Bronchial epithelial cell (primary cell): ENCODE data around the gene KRT7. TPM values are rescaled to one million over a fixed set of nuclear protein-coding genes. Genes with fewer than 3 reads are reported as not detected.

Experiments used
- DNase-seq: peaks from one replicate; pipeline ENCODE4 v3.0.0-alpha.2; 2010; ENCODE audit warnings: low read depth
- FAIRE-seq: peaks from 2 replicates; lab custom pipeline; 2011; peaks lifted over from hg19 to GRCh38; lab: Jason Lieb, UNC
- H3K27me3 ChIP-seq: 2 replicates; pipeline ENCODE4 v1.5.1; 2011; ENCODE audit warnings: low read length; ENCODE audit not compliant: control insufficient read depth, insufficient read depth
- H3K36me3 ChIP-seq: 2 replicates; pipeline ENCODE4 v1.5.1; 2011; ENCODE audit warnings: low read length; ENCODE audit not compliant: control insufficient read depth, insufficient read depth
- H3K4me3 ChIP-seq: 2 replicates; pipeline ENCODE4 v1.5.1; 2011; ENCODE audit warnings: mild to moderate bottlenecking, low read depth, low read length, control low read depth
- CTCF ChIP-seq: IDR thresholded peaks from 2 replicates; pipeline ENCODE4 v1.5.1; 2011; ENCODE audit warnings: mild to moderate bottlenecking, moderate library complexity, low read length, control low read depth, inconsistent platforms; ENCODE audit not compliant: insufficient read depth, severe bottlenecking
- total RNA-seq: library from RNA; depleted of rRNA; stranded (reverse); fragments of >200 nt; gene quantifications from 2 replicates; pipeline ENCODE4 v1.2.1, GENCODE V29; 2014

Gene KRT7
- total RNA-seq, 1 donor from 2014 or later, result 895 TPM

GRCh38 chr12:52267266-52267665 is 34.2 kb downstream of the KRT7 start:
- H3K36me3 ChIP-seq, result no peaks in the 10 kb centered on the region
- no peak for DNase-seq
- H3K27me3 ChIP-seq, result no peaks in the 10 kb centered on the region
- no peak for TF ChIP-seq CTCF
- FAIRE-seq, result no peak
- no peak overlapping the region for H3K4me3 ChIP-seq

- H3K4me3 ChIP-seq, result no peak overlapping the region
- FAIRE-seq, result no peak
- DNase-seq, result no peak
- H3K27me3 ChIP-seq, result no peaks in the 10 kb centered on the region
- no peaks in the 10 kb centered on the region for H3K36me3 ChIP-seq
- TF ChIP-seq CTCF, result no peak
Observed at GRCh38 chr12:52267699-52268098, 34.7 kb downstream of the KRT7 start.

GRCh38 chr12:52268212-52268611 is 35.2 kb downstream of the KRT7 start:
- DNase-seq, result no peak
- no peaks in the 10 kb centered on the region for H3K27me3 ChIP-seq
- no peak for FAIRE-seq
- H3K36me3 ChIP-seq, result no peaks in the 10 kb centered on the region
- H3K4me3 ChIP-seq, result no peak overlapping the region
- TF ChIP-seq CTCF, result no peak

- FAIRE-seq (no peak), DNase-seq (no peak)
- no peak overlapping the region for H3K4me3 ChIP-seq
- H3K27me3 ChIP-seq, result no peaks in the 10 kb centered on the region
- no peak for TF ChIP-seq CTCF
- H3K36me3 ChIP-seq, result no peaks in the 10 kb centered on the region
Observed at GRCh38 chr12:52270541-52271070, 37.6 kb downstream of the KRT7 start.

GRCh38 chr12:52271158-52271557 is 38.1 kb downstream of the KRT7 start:
- no peak for FAIRE-seq
- TF ChIP-seq CTCF, result no peak
- H3K4me3 ChIP-seq, result no peak overlapping the region
- peak; percentile 69 for DNase-seq
- H3K27me3 ChIP-seq, result no peaks in the 10 kb centered on the region
- H3K36me3 ChIP-seq, result no peaks in the 10 kb centered on the region

GRCh38 chr12:52274521-52275120 is 41.6 kb downstream of the KRT7 start, which contains the start of gene KRT86:
Gene KRT86 (plus strand): TSS chr12:52274645. CDS start chr12:52301917, 27,272 bp downstream.
- Histone ChIP-seq H3K27me3 (no peaks in the 10 kb centered on the region), H3K4me3 (no peak within 1 kb of the TSS), H3K36me3 (no peaks in the 10 kb centered on the region)
- DNase-seq, result no peak
- no peak for TF ChIP-seq CTCF
- FAIRE-seq, result no peak
